K562 (cell line): ENCODE data around the gene WWTR1. TPM values are rescaled to one million over a fixed set of nuclear protein-coding genes. Genes with fewer than 3 reads are reported as not detected.

ENCODE experiments used
- ATF4 ChIP-seq: fragments of 450-650 bp; formaldehyde crosslinking; IDR thresholded peaks from 2 replicates; pipeline ENCODE4 v1.4.0; 2022; ENCODE audit warnings: mild to moderate bottlenecking, moderate library complexity
- CBFA2T3 ChIP-seq: fragments of 450-650 bp; IDR thresholded peaks from 2 replicates; pipeline ENCODE4 v1.6.1; 2017
- CUX1 ChIP-seq: fragments of 200-800 bp; sonication (Bioruptor generic); IDR thresholded peaks from 2 replicates; pipeline ENCODE4 v1.6.1; 2016; ENCODE audit warnings: missing genetic modification characterization, missing compliant biosample characterization
- DACH1 ChIP-seq: fragments of 450-650 bp; IDR thresholded peaks from 2 replicates; pipeline ENCODE4 v1.6.1; 2018; ENCODE audit not compliant: partially characterized antibody
- GABPA ChIP-seq: fragments of 200-800 bp; sonication (Bioruptor generic); conservative IDR thresholded peaks from 2 replicates; pipeline ENCODE4 v1.6.1; 2016; ENCODE audit warnings: low read depth, missing genetic modification characterization, missing compliant biosample characterization
- HBP1 ChIP-seq: fragments of 450-650 bp; formaldehyde crosslinking; IDR thresholded peaks from 2 replicates; pipeline ENCODE4 v1.4.0; 2022; ENCODE audit warnings: missing genetic modification characterization
- HOXB6 ChIP-seq: fragments of 250-450 bp; sonication (Bioruptor Pico); IDR thresholded peaks from 2 replicates; pipeline ENCODE4 v1.5.1; 2022; ENCODE audit warnings: mild to moderate bottlenecking, borderline replicate concordance
- MTA3 ChIP-seq: fragments of 450-650 bp; formaldehyde crosslinking; IDR thresholded peaks from 2 replicates; pipeline ENCODE4 v1.6.1; 2017; ENCODE audit warnings: mild to moderate bottlenecking, borderline replicate concordance
- MXI1 ChIP-seq: IDR thresholded peaks from 2 replicates; pipeline ENCODE4 v1.6.1; 2011; ENCODE audit warnings: low read depth, mild to moderate bottlenecking, improper control_type of control experiment, low read length
- NCOR1 ChIP-seq: fragments of 450-650 bp; IDR thresholded peaks from 2 replicates; pipeline ENCODE4 v1.6.1; 2016; ENCODE audit warnings: mild to moderate bottlenecking, moderate library complexity
- POLR2AphosphoS5 ChIP-seq: IDR thresholded peaks from 2 replicates; pipeline ENCODE4 v1.6.1; 2011; ENCODE audit warnings: mild to moderate bottlenecking, low read depth, low read length, moderate library complexity; ENCODE audit not compliant: control insufficient read depth, insufficient read depth
- RAD51 ChIP-seq: fragments of 450-650 bp; IDR thresholded peaks from 2 replicates; pipeline ENCODE4 v1.7.1; 2016; ENCODE audit warnings: low read depth, mild to moderate bottlenecking, borderline replicate concordance
- RNF2 ChIP-seq: sonication (generic); IDR thresholded peaks from 2 replicates; pipeline ENCODE4 v1.6.1; 2016
- SIRT6 ChIP-seq: IDR thresholded peaks from one replicate; pipeline ENCODE4 v1.6.1; 2012; ENCODE audit warnings: low read depth, mild to moderate bottlenecking, control low read depth, inconsistent platforms, low read length, moderate library complexity
- ZBTB12 ChIP-seq: fragments of 250-450 bp; sonication (Bioruptor Pico); IDR thresholded peaks from 2 replicates; pipeline ENCODE4 v1.4.0; 2020
- ZNF316 ChIP-seq: fragments of 450-650 bp; IDR thresholded peaks from 2 replicates; pipeline ENCODE4 v1.6.1; 2016
- ZNF707 ChIP-seq: fragments of 250-450 bp; sonication (Bioruptor Pico); conservative IDR thresholded peaks from 2 replicates; pipeline ENCODE4 v1.8.0; 2022; ENCODE audit warnings: inconsistent platforms, mild to moderate bottlenecking, moderate library complexity
- ZNF785 ChIP-seq: fragments of 250-450 bp; sonication (Bioruptor Pico); IDR thresholded peaks from 2 replicates; pipeline ENCODE4 v1.4.0; 2020; ENCODE audit warnings: mild to moderate bottlenecking
- polyA plus RNA-seq, 8 experiments: library from polyadenylated mRNA; depleted of rRNA in 4 of 8; stranded (reverse) in 5 of 8; unstranded in 3 of 8; fragments of >200 nt; fragmentation: Nextera tagmentation in 2 of 8; fragmentation: Illumina TruSeq in 1 of 8; extraction: Ambion mirVana in 2 of 8; extraction: Trizol in 1 of 8; gene quantifications; 2 replicates each; pipeline versions ENCODE4 v1.2.1 to v1.2.3, GENCODE V29; 2011 to 2014; ENCODE audit warnings: inconsistent platforms in 1 of 8, missing spikeins in 1 of 8
- total RNA-seq, 7 experiments: library from RNA; depleted of rRNA in 6 of 7; stranded (reverse); fragments of >200 nt in 6 of 7; fragmentation: Illumina TruSeq in 2 of 7; extraction: Trizol in 2 of 7; gene quantifications; 2 replicates each; pipeline versions ENCODE4 v1.2.1 to v1.2.3, GENCODE V29; 2011 to 2021; ENCODE audit warnings: low replicate concordance in 1 of 7

Gene WWTR1
- total and polyA plus RNA-seq, 9 of the 15 experiments (the other 6 are each of a cell fraction or from before 2014, with no cell fraction given): 0.04 to 1.5 (median 0.60) TPM

- TF ChIP-seq GABPA (peak; percentile 48; the same call in 1 of the 2 replicates), ZNF785 (CRISPR knock-in tag) (no peak), MTA3 (peak; percentile 39; the same call in 1 of the 2 replicates), CUX1 (no peak), MXI1 (no peak), RAD51 (no peak), ATF4 (CRISPR knock-in tag) (no peak), NCOR1 (peak; percentile 48), RNF2 (peak; percentile 55), ZNF316 (peak; percentile 92), POLR2AphosphoS5 (0 out of 2 replicates have a peak, but pooled peaks have one; percentile 29), HBP1 (no peak), ZBTB12 (CRISPR knock-in tag) (no peak), CBFA2T3 (peak; percentile 78), SIRT6 (no peak), HOXB6 (CRISPR knock-in tag) (no peak), DACH1 (peak; percentile 5), ZNF707 (no peak)
Measured at GRCh38 chr3:149575961-149576564, 81.8 kb downstream of the WWTR1 start (continued).
